H1 (cell line): ENCODE results near the gene GABRE. TPM values are rescaled to one million over a fixed set of nuclear protein-coding genes. Genes with fewer than 3 reads are reported as not detected.

Source experiments
- CTCF ChIA-PET: fragments of 300-600 bp; sonication (Branson Sonifier 250); formaldehyde crosslinking; loops from one replicate; lab custom pipeline; 2021; ENCODE audit not compliant: partially characterized antibody; lab: Charles Lee
- POLR2A ChIA-PET: fragments of 300-600 bp; sonication (Branson Sonifier 250); formaldehyde crosslinking; loops from one replicate; lab custom pipeline; 2021; ENCODE audit warnings: inconsistent platforms; ENCODE audit not compliant: partially characterized antibody; lab: Charles Lee
- DNase-seq, 2 experiments: peaks; one replicate each; pipeline versions ENCODE4 v3.0.0 to v3.0.0-alpha.2; 2010 to 2022; ENCODE audit warnings: low spot score in 2 of 2, low read depth in 1 of 2, mixed read lengths in 1 of 2
- FAIRE-seq: peaks from 2 replicates; lab custom pipeline; 2011; peaks lifted over from hg19 to GRCh38; lab: Jason Lieb, UNC
- H2AFZ ChIP-seq: 2 replicates; pipeline ENCODE4 v1.8.1; 2012; ENCODE audit warnings: low read length, inconsistent platforms
- H2AK5ac ChIP-seq: 2 replicates; pipeline ENCODE4 v1.6.1; 2013; ENCODE audit warnings: low read depth, low read length
- H2BK120ac ChIP-seq: replicated peaks from 2 replicates; pipeline ENCODE3; 2013; ENCODE audit warnings: low read depth, low read length, inconsistent platforms
- H2BK12ac ChIP-seq: 2 replicates; pipeline ENCODE4 v1.6.1; 2013; ENCODE audit warnings: low read depth, low read length
- H2BK15ac ChIP-seq: 2 replicates; pipeline ENCODE4 v1.6.1; 2013; ENCODE audit warnings: low read length
- H2BK20ac ChIP-seq: 2 replicates; pipeline ENCODE4 v1.6.1; 2013; ENCODE audit warnings: low read length
- H2BK5ac ChIP-seq: 2 replicates; pipeline ENCODE4 v1.6.1; 2013; ENCODE audit warnings: low read depth, low read length
- H3K14ac ChIP-seq: 2 replicates; pipeline ENCODE4 v1.6.1; 2013; ENCODE audit warnings: inconsistent platforms; ENCODE audit not compliant: insufficient read length
- H3K18ac ChIP-seq: 2 replicates; pipeline ENCODE4 v1.6.1; 2013; ENCODE audit warnings: low read length; ENCODE audit errors: extremely low read depth
- H3K23ac ChIP-seq: 2 replicates; pipeline ENCODE4 v1.6.1; 2013; ENCODE audit warnings: inconsistent platforms; ENCODE audit not compliant: insufficient read length
- H3K23me2 ChIP-seq: 2 replicates; pipeline ENCODE4 v1.6.1; 2013; ENCODE audit warnings: low read depth, low read length
- H3K27ac ChIP-seq: 2 replicates; pipeline ENCODE4 v1.6.1; 2011; ENCODE audit warnings: low read depth, low read length, inconsistent platforms
- H3K27me3 ChIP-seq, 4 experiments: replicated peaks in 1 of 4; 1 replicate in 1 of 4; 2 replicates in 3 of 4; pipeline versions ENCODE4 v1.6.1 to v1.8.1; 2011 to 2013; ENCODE audit warnings: low read length in 3 of 4, mild to moderate bottlenecking in 3 of 4, inconsistent platforms in 2 of 4, mixed read lengths in 2 of 4, moderate library complexity in 1 of 4; ENCODE audit not compliant: control insufficient read depth in 3 of 4, insufficient read depth in 3 of 4; ENCODE audit errors: extremely low read depth in 1 of 4
- H3K36me3 ChIP-seq, 4 experiments: 2 replicates each; pipeline versions ENCODE4 v1.6.1 to v1.8.1; 2011 to 2013; ENCODE audit warnings: mild to moderate bottlenecking in 4 of 4, low read length in 3 of 4, moderate library complexity in 2 of 4, control low read depth in 1 of 4, inconsistent platforms in 1 of 4; ENCODE audit not compliant: insufficient read depth in 4 of 4, control insufficient read depth in 2 of 4
- H3K4ac ChIP-seq: replicated peaks from 2 replicates; pipeline ENCODE3; 2013; ENCODE audit warnings: low read length, low read depth, mixed read lengths, inconsistent platforms; ENCODE audit not compliant: insufficient read length
- H3K4me1 ChIP-seq, 4 experiments: replicated peaks in 1 of 4; 1 replicate in 1 of 4; 2 replicates in 3 of 4; pipeline versions ENCODE4 v1.6.1 to v1.8.1; 2011 to 2013; ENCODE audit warnings: low read length in 3 of 4, inconsistent platforms in 2 of 4, mixed read lengths in 1 of 4; ENCODE audit not compliant: insufficient read depth in 4 of 4, control insufficient read depth in 3 of 4
- H3K4me2 ChIP-seq, 2 experiments: 2 replicates each; pipeline versions ENCODE4 v1.6.1 to v1.8.1; 2011 to 2013; ENCODE audit warnings: low read depth in 2 of 2, low read length in 2 of 2, control low read depth in 1 of 2, inconsistent platforms in 1 of 2, mild to moderate bottlenecking in 1 of 2; ENCODE audit not compliant: insufficient read depth in 1 of 2
- H3K4me3 ChIP-seq, 4 experiments: fragments of 200-600, 300-600 bp in 1 of 4; sonication (generic), shearing (Covaris generic), sonication (Bioruptor Twin) in 1 of 4; 2 replicates each; pipeline versions ENCODE4 v1.5.1 to v1.8.1; 2011 to 2016; ENCODE audit warnings: low read length in 4 of 4, low read depth in 3 of 4, control low read depth in 2 of 4, inconsistent platforms in 2 of 4, mild to moderate bottlenecking in 2 of 4, mixed read lengths in 1 of 4, moderate library complexity in 1 of 4; ENCODE audit not compliant: insufficient read depth in 2 of 4; ENCODE audit errors: extremely low read depth in 1 of 4
- H3K56ac ChIP-seq: replicated peaks from 2 replicates; pipeline ENCODE3; 2013; ENCODE audit warnings: low read depth, mild to moderate bottlenecking, mixed read lengths, low read length, inconsistent platforms; ENCODE audit not compliant: insufficient read length
- H3K79me1 ChIP-seq: 2 replicates; pipeline ENCODE4 v1.6.1; 2013; ENCODE audit warnings: low read depth, low read length, control low read depth
- H3K79me2 ChIP-seq, 2 experiments: 2 replicates each; pipeline versions ENCODE4 v1.6.1 to v1.8.1; 2012 to 2013; ENCODE audit warnings: low read length in 2 of 2, mild to moderate bottlenecking in 2 of 2, inconsistent platforms in 1 of 2; ENCODE audit not compliant: insufficient read depth in 2 of 2, control insufficient read depth in 1 of 2
- H3K9ac ChIP-seq, 4 experiments: replicated peaks in 1 of 4; 1 replicate in 1 of 4; 2 replicates in 3 of 4; pipeline versions ENCODE4 v1.6.1 to v1.8.1; 2011 to 2013; ENCODE audit warnings: low read depth in 3 of 4, low read length in 3 of 4, control low read depth in 2 of 4, mild to moderate bottlenecking in 2 of 4, moderate library complexity in 2 of 4, inconsistent platforms in 1 of 4; ENCODE audit errors: extremely low read depth in 1 of 4
- H3K9me3 ChIP-seq, 2 experiments: 2 replicates each; pipeline versions ENCODE4 v1.6.1 to v1.8.1; 2012 to 2013; ENCODE audit warnings: mild to moderate bottlenecking in 2 of 2, moderate library complexity in 2 of 2, control low read depth in 1 of 2, inconsistent platforms in 1 of 2, low read depth in 1 of 2, low read length in 1 of 2, mixed read lengths in 1 of 2; ENCODE audit not compliant: insufficient read depth in 2 of 2
- H4K20me1 ChIP-seq, 2 experiments: replicated peaks in 1 of 2; 2 replicates each; pipeline versions ENCODE3 to v1.8.1; 2011 to 2013; ENCODE audit warnings: inconsistent platforms in 2 of 2, low read length in 2 of 2, mild to moderate bottlenecking in 1 of 2; ENCODE audit not compliant: insufficient read depth in 2 of 2, control insufficient read depth in 1 of 2
- H4K5ac ChIP-seq: 2 replicates; pipeline ENCODE4 v1.6.1; 2013; ENCODE audit warnings: low read length, low read depth, mixed read lengths, inconsistent platforms; ENCODE audit not compliant: insufficient read length
- H4K8ac ChIP-seq: 2 replicates; pipeline ENCODE4 v1.8.0; 2013; ENCODE audit warnings: mild to moderate bottlenecking, moderate library complexity, low read length, inconsistent platforms; ENCODE audit not compliant: insufficient read depth; ENCODE audit errors: extremely low read depth
- H4K91ac ChIP-seq: replicated peaks from 2 replicates; pipeline ENCODE3; 2013; ENCODE audit warnings: low read length, mixed read lengths, inconsistent platforms; ENCODE audit not compliant: insufficient read length
- BACH1 ChIP-seq: IDR thresholded peaks from 2 replicates; pipeline ENCODE4 v1.6.1; 2012; ENCODE audit warnings: low read length, improper control_type of control experiment
- CBX5 ChIP-seq: fragments of 300-800, 300-1000 bp; sonication (generic); IDR thresholded peaks from 2 replicates; pipeline ENCODE4 v1.7.1; 2016; ENCODE audit warnings: antibody characterized with exemption, low read length, low read depth
- CTBP2 ChIP-seq: IDR thresholded peaks from 2 replicates; pipeline ENCODE4 v1.7.0; 2011; ENCODE audit warnings: borderline replicate concordance, mild to moderate bottlenecking, moderate library complexity, mixed read lengths, low read length; ENCODE audit not compliant: insufficient read depth, insufficient read length
- EP300 ChIP-seq, 2 experiments: IDR thresholded peaks; 1 replicate in 1 of 2; 2 replicates in 1 of 2; pipeline ENCODE4 v1.6.1; 2011 to 2012; ENCODE audit warnings: low read depth in 2 of 2, low read length in 2 of 2, mild to moderate bottlenecking in 2 of 2, borderline replicate concordance in 1 of 2, inconsistent platforms in 1 of 2, moderate library complexity in 1 of 2
- MAFK ChIP-seq: IDR thresholded peaks from 2 replicates; pipeline ENCODE4 v1.6.1; 2012; ENCODE audit warnings: low read depth, mild to moderate bottlenecking, improper control_type of control experiment, low read length
- POU5F1 ChIP-seq: IDR thresholded peaks from 2 replicates; pipeline ENCODE4 v1.6.1; 2011; ENCODE audit warnings: low read depth, mild to moderate bottlenecking, low read length, moderate library complexity
- SAP30 ChIP-seq: fragments of 300-600 bp; sonication (generic); IDR thresholded peaks from 2 replicates; pipeline ENCODE4 v1.7.1; 2012; ENCODE audit warnings: low read length, moderate library complexity, mild to moderate bottlenecking, inconsistent platforms; ENCODE audit not compliant: insufficient read depth, insufficient replicate concordance
- SIN3A ChIP-seq, 2 experiments: IDR thresholded peaks in 1 of 2; conservative IDR thresholded peaks in 1 of 2; 2 replicates each; pipeline ENCODE4 v1.6.1; 2011 to 2012; ENCODE audit warnings: low read length in 2 of 2, improper control_type of control experiment in 1 of 2, low read depth in 1 of 2, mild to moderate bottlenecking in 1 of 2
- SP4 ChIP-seq: IDR thresholded peaks from 2 replicates; pipeline ENCODE4 v1.6.1; 2012; ENCODE audit warnings: low read length, inconsistent platforms
- TAF1 ChIP-seq: IDR thresholded peaks from 2 replicates; pipeline ENCODE4 v1.6.1; 2011; ENCODE audit warnings: mild to moderate bottlenecking, low read depth, low read length
- WGBS, 2 experiments: shearing (Covaris generic) in 1 of 2; methylation state at CpG; one replicate each; pipeline versions ENCODE4 v1.1.6 to v1.1.7; 2013 to 2015; ENCODE audit warnings: low lambda C conversion rate in 2 of 2, mixed read lengths in 2 of 2, inconsistent platforms in 1 of 2, low coverage in 1 of 2, missing lambda C conversion rate in 1 of 2; ENCODE audit not compliant: insufficient replicate concordance in 2 of 2, insufficient coverage in 1 of 2, insufficient read length in 1 of 2; ENCODE audit errors: extremely low coverage in 1 of 2, missing lambda C conversion rate in 1 of 2; 5-methylcytosine and 5-hydroxymethylcytosine counted together
- polyA plus RNA-seq, 7 experiments: library from polyadenylated mRNA; depleted of rRNA in 3 of 7; stranded (reverse) in 5 of 7; unstranded in 2 of 7; fragments of >200 nt in 5 of 7; fragments of 200-250 nt in 2 of 7; gene quantifications; 1 replicate in 5 of 7; 2 replicates in 1 of 7; 4 replicates in 1 of 7; pipeline versions ENCODE4 v1.2.1 to v1.2.3, GENCODE V29; 2011 to 2013; ENCODE audit warnings: missing spikeins in 2 of 7, mixed read lengths in 2 of 7
- total RNA-seq: library from RNA; stranded (reverse); fragmentation: NEBNext Ultra II Directional; extraction: Animal tissue kit (Norgen Biotek cat#: 25700); gene quantifications from 2 replicates; pipeline ENCODE4 v1.2.1, GENCODE V29; 2021
- TF ChIP-seq, protein P1 (sequence below), 3 experiments: IDR thresholded peaks; 1 replicate in 2 of 3; 2 replicates in 1 of 3; pipeline versions ENCODE4 v1.5.1 to v1.6.1; 2011; ENCODE audit warnings: low read length in 3 of 3, mild to moderate bottlenecking in 3 of 3, inconsistent platforms in 2 of 3, low read depth in 1 of 3, moderate library complexity in 1 of 3; ENCODE audit not compliant: insufficient read depth in 1 of 3; ENCODE audit errors: control extremely low read depth in 1 of 3

The GABRE gene
- total and polyA plus RNA-seq, 2 of the 8 experiments (the other 6 are each of a cell fraction or from before 2014, with no cell fraction given), result 5.5 to 7.0 TPM

DNA sequence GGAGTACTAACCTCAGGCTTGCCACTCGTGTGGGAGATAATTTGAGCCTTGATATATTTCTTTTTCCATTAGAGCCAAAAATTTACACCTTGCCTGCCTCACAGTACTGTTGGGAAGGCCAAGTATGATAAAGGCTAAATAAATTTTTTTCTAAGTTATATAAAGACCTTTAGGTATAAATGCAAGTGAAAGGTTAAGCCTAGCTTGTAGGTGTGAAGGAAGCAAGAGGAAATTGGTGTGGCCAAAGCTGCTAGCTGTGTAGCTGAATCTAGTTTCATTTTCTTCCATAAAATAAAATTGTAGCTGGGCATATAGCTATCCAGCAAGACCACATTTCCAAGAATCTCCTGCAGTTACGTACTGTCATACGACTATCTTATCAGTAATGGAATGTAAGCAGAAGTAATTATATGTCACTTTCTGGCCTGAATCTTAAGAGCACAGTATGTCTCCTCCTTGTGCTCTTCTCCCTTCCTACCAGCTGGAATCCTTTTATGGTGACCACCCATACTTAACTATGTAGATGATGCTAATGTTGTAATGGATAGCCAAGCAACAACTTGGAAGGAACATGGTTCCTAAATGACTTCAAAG is 14.3 kb upstream of the GABRE start:
- POLR2A ChIA-PET, result no interaction called here
- CTCF ChIA-PET, result no interaction called here
- Histone ChIP-seq H3K27ac (no peak overlapping the region), H3K18ac (no peak overlapping the region), H3K79me1 (no peaks in the 10 kb centered on the region), H4K5ac (no peak overlapping the region), H3K4me3 (no peak overlapping the region), H3K27me3 (no peaks in the 10 kb centered on the region), H3K9me3 (no peaks in the 10 kb centered on the region), H2AK5ac (no peak overlapping the region), H2BK5ac (no peak overlapping the region), H2BK12ac (no peak overlapping the region), H3K23me2 (no peaks in the 10 kb centered on the region), H4K20me1 (no peaks in the 10 kb centered on the region), H3K4me2 (no peak overlapping the region), H2BK15ac (no peak overlapping the region), H3K14ac (no peak overlapping the region), H3K79me2 (no peaks in the 10 kb centered on the region), H3K36me3 (no peaks in the 10 kb centered on the region), H2BK120ac (no peak overlapping the region), H3K4ac (no peak overlapping the region), H3K4me1 (no peaks in the 10 kb centered on the region), H2AFZ (no peak overlapping the region), H2BK20ac (no peak overlapping the region), H4K91ac (no peak overlapping the region), H3K9ac (no peak overlapping the region), H4K8ac (no peak overlapping the region), H3K23ac (no peak overlapping the region), H3K56ac (no peak overlapping the region)
- DNase-seq (no peak), FAIRE-seq (no peak)
- no peak for TF ChIP-seq POU5F1
- no peak for TF ChIP-seq MAFK
- TF ChIP-seq TAF1, result no peak
- no peak for TF ChIP-seq SP4
- TF ChIP-seq CTBP2, result no peak
- TF ChIP-seq EP300 (IDR thresholded peaks at IDR 0.05; ENCODE audit: borderline replicate concordance in 1 of 2, low read depth in 2 of 2, low read length in 2 of 2), result no peak
- TF ChIP-seq SAP30, result no peak
- no peak for TF ChIP-seq BACH1
- TF ChIP-seq, protein P1, sequence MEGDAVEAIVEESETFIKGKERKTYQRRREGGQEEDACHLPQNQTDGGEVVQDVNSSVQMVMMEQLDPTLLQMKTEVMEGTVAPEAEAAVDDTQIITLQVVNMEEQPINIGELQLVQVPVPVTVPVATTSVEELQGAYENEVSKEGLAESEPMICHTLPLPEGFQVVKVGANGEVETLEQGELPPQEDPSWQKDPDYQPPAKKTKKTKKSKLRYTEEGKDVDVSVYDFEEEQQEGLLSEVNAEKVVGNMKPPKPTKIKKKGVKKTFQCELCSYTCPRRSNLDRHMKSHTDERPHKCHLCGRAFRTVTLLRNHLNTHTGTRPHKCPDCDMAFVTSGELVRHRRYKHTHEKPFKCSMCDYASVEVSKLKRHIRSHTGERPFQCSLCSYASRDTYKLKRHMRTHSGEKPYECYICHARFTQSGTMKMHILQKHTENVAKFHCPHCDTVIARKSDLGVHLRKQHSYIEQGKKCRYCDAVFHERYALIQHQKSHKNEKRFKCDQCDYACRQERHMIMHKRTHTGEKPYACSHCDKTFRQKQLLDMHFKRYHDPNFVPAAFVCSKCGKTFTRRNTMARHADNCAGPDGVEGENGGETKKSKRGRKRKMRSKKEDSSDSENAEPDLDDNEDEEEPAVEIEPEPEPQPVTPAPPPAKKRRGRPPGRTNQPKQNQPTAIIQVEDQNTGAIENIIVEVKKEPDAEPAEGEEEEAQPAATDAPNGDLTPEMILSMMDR (IDR thresholded peaks at IDR 0.05; ENCODE audit: control extremely low read depth in 1 of 3, insufficient read depth in 1 of 3, low read depth in 1 of 3, low read length in 3 of 3), result no peak
- TF ChIP-seq SIN3A (conservative IDR thresholded peaks at IDR 0.05 in 1 of 2, IDR thresholded peaks at IDR 0.05 in 1 of 2; ENCODE audit: low read depth in 1 of 2, low read length in 2 of 2), result no peak
- TF ChIP-seq CBX5, result no peak
- 52% methylated on average over 3 of the region's 3 CpGs; no CpG with 5 or more reads in 1 of the 2 experiments for WGBS, 2 experiments
